HepG2 (cell line): ENCODE data around the gene CHPF. TPM values are rescaled to one million over a fixed set of nuclear protein-coding genes. Genes with fewer than 3 reads are reported as not detected.

ENCODE experiments used
- DPF2 ChIP-seq: sonication (generic); formaldehyde crosslinking; IDR thresholded peaks from 2 replicates; pipeline ENCODE4 v1.4.0; 2020; ENCODE audit warnings: mild to moderate bottlenecking, low read depth, missing genetic modification reagents, borderline replicate concordance
- DR1 ChIP-seq: sonication (generic); formaldehyde crosslinking; IDR thresholded peaks from 2 replicates; pipeline ENCODE4 v1.8.0; 2021; ENCODE audit warnings: mild to moderate bottlenecking, missing genetic modification reagents, inconsistent platforms
- KLF9 ChIP-seq: IDR thresholded peaks from 2 replicates; pipeline ENCODE4 v1.6.1; 2016; ENCODE audit warnings: low read depth
- MAFF ChIP-seq: IDR thresholded peaks from 2 replicates; pipeline ENCODE4 v1.6.1; 2011; ENCODE audit warnings: low read depth, low read length, improper control_type of control experiment
- MTF2 ChIP-seq: sonication (generic); formaldehyde crosslinking; IDR thresholded peaks from 2 replicates; pipeline ENCODE4 v1.5.0; 2020; ENCODE audit warnings: missing genetic modification reagents, borderline replicate concordance
- NFYB ChIP-seq: sonication (generic); formaldehyde crosslinking; IDR thresholded peaks from 2 replicates; pipeline ENCODE4 v1.4.0; 2020; ENCODE audit warnings: missing genetic modification reagents
- SETDB1 ChIP-seq: sonication (generic); formaldehyde crosslinking; IDR thresholded peaks from 2 replicates; pipeline ENCODE4 v1.5.1; 2020; ENCODE audit warnings: missing genetic modification reagents, mild to moderate bottlenecking, borderline replicate concordance
- SRSF4 ChIP-seq: fragments of 200-400 bp; formaldehyde crosslinking; IDR thresholded peaks from one replicate; pipeline ENCODE4 v1.6.1; 2018; ENCODE audit warnings: mild to moderate bottlenecking, low read depth, low read length, moderate library complexity; ENCODE audit not compliant: poor library complexity, severe bottlenecking
- STAG1 ChIP-seq: sonication (generic); formaldehyde crosslinking; IDR thresholded peaks from 2 replicates; pipeline ENCODE4 v1.4.0; 2020; ENCODE audit warnings: missing genetic modification reagents
- SYNCRIP ChIP-seq: fragments of 200-400 bp; formaldehyde crosslinking; IDR thresholded peaks from 2 replicates; pipeline ENCODE4 v1.6.1; 2018; ENCODE audit warnings: mild to moderate bottlenecking, low read depth, low read length; ENCODE audit not compliant: insufficient read depth
- TCF12 ChIP-seq, 2 experiments: fragments of 450-650 bp in 1 of 2; sonication (generic) in 1 of 2; formaldehyde crosslinking in 1 of 2; IDR thresholded peaks; 2 replicates each; pipeline versions ENCODE4 v1.6.1 to v1.8.0; 2017 to 2022; ENCODE audit warnings: antibody characterized with exemption in 1 of 2, mild to moderate bottlenecking in 1 of 2, missing genetic modification reagents in 1 of 2, moderate library complexity in 1 of 2
- YEATS4 ChIP-seq: sonication (generic); formaldehyde crosslinking; IDR thresholded peaks from 2 replicates; pipeline ENCODE4 v1.4.0; 2020; ENCODE audit warnings: missing genetic modification reagents, borderline replicate concordance
- ZBTB20 ChIP-seq: sonication (generic); formaldehyde crosslinking; IDR thresholded peaks from 2 replicates; pipeline ENCODE4 v1.8.1; 2023; ENCODE audit warnings: missing genetic modification reagents, low read depth, mild to moderate bottlenecking, borderline replicate concordance
- ZFP62 ChIP-seq: sonication (generic); formaldehyde crosslinking; IDR thresholded peaks from 2 replicates; pipeline ENCODE4 v1.4.0; 2020; ENCODE audit warnings: missing genetic modification reagents
- ZFX ChIP-seq: sonication (generic); formaldehyde crosslinking; IDR thresholded peaks from 2 replicates; pipeline ENCODE4 v1.4.0; 2020; ENCODE audit warnings: mild to moderate bottlenecking, low read depth, missing genetic modification reagents, moderate library complexity
- ZNF431 ChIP-seq: sonication (generic); formaldehyde crosslinking; IDR thresholded peaks from 2 replicates; pipeline ENCODE4 v1.9.0; 2022; ENCODE audit warnings: missing genetic modification reagents, low read depth, mild to moderate bottlenecking, borderline replicate concordance
- ZNF550 ChIP-seq: sonication (generic); formaldehyde crosslinking; IDR thresholded peaks from 2 replicates; pipeline ENCODE4 v1.4.0; 2020; ENCODE audit warnings: mild to moderate bottlenecking, missing genetic modification reagents, borderline replicate concordance
- ZNF660 ChIP-seq: sonication (generic); formaldehyde crosslinking; IDR thresholded peaks from 2 replicates; pipeline ENCODE4 v1.5.1; 2020; ENCODE audit warnings: mild to moderate bottlenecking, low read depth, missing genetic modification reagents, borderline replicate concordance
- ZNF746 ChIP-seq: sonication (generic); formaldehyde crosslinking; IDR thresholded peaks from 2 replicates; pipeline ENCODE4 v1.8.0; 2022; ENCODE audit warnings: mild to moderate bottlenecking, missing genetic modification reagents
- polyA plus RNA-seq, 8 experiments: library from polyadenylated mRNA; depleted of rRNA in 3 of 8; stranded (reverse) in 7 of 8; unstranded in 1 of 8; fragments of >200 nt; fragmentation: Illumina TruSeq in 4 of 8; extraction: Trizol in 4 of 8; gene quantifications; 2 replicates each; pipeline versions ENCODE4 v1.2.1 to v1.2.3, GENCODE V29; 2011 to 2016; ENCODE audit warnings: low read depth in 4 of 8, missing spikeins in 1 of 8, mixed read lengths in 1 of 8; ENCODE audit not compliant: insufficient read depth in 1 of 8
- total RNA-seq, 5 experiments: library from RNA; depleted of rRNA; stranded (reverse); fragments of >200 nt; fragmentation: Illumina TruSeq; extraction: Trizol; gene quantifications; 2 replicates each; pipeline ENCODE4 v1.2.3, GENCODE V29; 2016; ENCODE audit warnings: low read depth in 1 of 5
- TF ChIP-seq, protein P1 (sequence below): sonication (generic); formaldehyde crosslinking; IDR thresholded peaks from 2 replicates; pipeline ENCODE4 v1.4.0; 2020; ENCODE audit warnings: missing genetic modification reagents
- TF ChIP-seq, protein P2 (sequence below): sonication (generic); formaldehyde crosslinking; IDR thresholded peaks from 2 replicates; pipeline ENCODE4 v1.4.0; 2020; ENCODE audit warnings: missing genetic modification reagents
- TF ChIP-seq, protein P3 (sequence below): sonication (generic); formaldehyde crosslinking; IDR thresholded peaks from 2 replicates; pipeline ENCODE4 v1.8.0; 2022; ENCODE audit warnings: mild to moderate bottlenecking, missing genetic modification reagents; ENCODE audit not compliant: insufficient replicate concordance

Gene CHPF
- total and polyA plus RNA-seq, 2 of the 13 experiments (the other 11 are each of a cell fraction or from before 2014, with no cell fraction given): 79.6 to 111 TPM

DNA sequence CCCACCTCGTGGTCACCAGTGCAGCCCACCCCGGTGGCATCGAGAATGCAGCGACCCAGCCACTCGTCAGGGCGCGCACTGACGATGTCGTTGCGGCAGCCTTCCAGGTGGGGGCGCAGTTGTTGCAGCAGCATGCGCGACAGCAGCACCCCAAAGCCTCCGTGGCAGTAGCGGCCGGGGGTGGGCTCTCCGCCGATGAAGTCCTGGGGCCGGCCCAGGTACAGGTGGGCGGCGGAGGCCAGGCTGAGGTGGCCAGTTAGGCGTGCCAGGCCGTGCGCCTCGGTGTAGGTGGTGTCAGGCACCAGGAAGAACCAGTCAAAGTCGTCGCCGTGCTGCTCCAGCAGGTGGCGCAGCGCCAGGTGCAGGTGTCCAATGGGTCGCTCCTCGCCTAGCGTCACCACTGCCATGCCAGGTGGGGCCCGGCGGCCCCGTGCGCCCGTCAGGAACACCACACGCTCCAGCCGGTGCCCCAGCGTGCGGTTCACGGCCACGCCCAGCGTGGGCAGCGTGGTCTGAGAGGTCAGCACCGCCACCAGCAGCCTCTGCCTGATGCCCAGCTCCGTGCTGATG, 1.9 kb downstream of the CHPF start (continued):
- TF ChIP-seq, protein P1, sequence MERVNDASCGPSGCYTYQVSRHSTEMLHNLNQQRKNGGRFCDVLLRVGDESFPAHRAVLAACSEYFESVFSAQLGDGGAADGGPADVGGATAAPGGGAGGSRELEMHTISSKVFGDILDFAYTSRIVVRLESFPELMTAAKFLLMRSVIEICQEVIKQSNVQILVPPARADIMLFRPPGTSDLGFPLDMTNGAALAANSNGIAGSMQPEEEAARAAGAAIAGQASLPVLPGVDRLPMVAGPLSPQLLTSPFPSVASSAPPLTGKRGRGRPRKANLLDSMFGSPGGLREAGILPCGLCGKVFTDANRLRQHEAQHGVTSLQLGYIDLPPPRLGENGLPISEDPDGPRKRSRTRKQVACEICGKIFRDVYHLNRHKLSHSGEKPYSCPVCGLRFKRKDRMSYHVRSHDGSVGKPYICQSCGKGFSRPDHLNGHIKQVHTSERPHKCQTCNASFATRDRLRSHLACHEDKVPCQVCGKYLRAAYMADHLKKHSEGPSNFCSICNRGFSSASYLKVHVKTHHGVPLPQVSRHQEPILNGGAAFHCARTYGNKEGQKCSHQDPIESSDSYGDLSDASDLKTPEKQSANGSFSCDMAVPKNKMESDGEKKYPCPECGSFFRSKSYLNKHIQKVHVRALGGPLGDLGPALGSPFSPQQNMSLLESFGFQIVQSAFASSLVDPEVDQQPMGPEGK: peak; percentile 76
- TF ChIP-seq ZNF746 (CRISPR knock-in tag) (peak; percentile 61; the same call in 1 of the 2 replicates), NFYB (CRISPR knock-in tag) (peak; percentile 45), MAFF (no peak), ZNF431 (CRISPR knock-in tag) (no peak; the same call in 1 of the 2 replicates), ZFP62 (CRISPR knock-in tag) (no peak), ZNF550 (CRISPR knock-in tag) (no peak), DPF2 (CRISPR knock-in tag) (no peak), DR1 (CRISPR knock-in tag) (no peak), TCF12 (IDR thresholded peaks at IDR 0.05) (no peak), TCF12 (CRISPR knock-in tag; IDR thresholded peaks at IDR 0.05) (peak; percentile 71; the same call in 1 of the 2 replicates), SYNCRIP (no peak), YEATS4 (CRISPR knock-in tag) (no peak), SETDB1 (CRISPR knock-in tag) (no peak), KLF9 (CRISPR knock-in tag) (no peak; the same call in 1 of the 2 replicates), MTF2 (CRISPR knock-in tag) (peak; percentile 77; the same call in 1 of the 2 replicates), SRSF4 (no peak), ZNF660 (CRISPR knock-in tag) (peak; percentile 29; the same call in 1 of the 2 replicates), ZBTB20 (CRISPR knock-in tag) (peak; percentile 79; the same call in 1 of the 2 replicates), ZFX (CRISPR knock-in tag) (peak; percentile 71), STAG1 (CRISPR knock-in tag) (peak; percentile 87; the same call in 1 of the 2 replicates)
- TF ChIP-seq, protein P2, sequence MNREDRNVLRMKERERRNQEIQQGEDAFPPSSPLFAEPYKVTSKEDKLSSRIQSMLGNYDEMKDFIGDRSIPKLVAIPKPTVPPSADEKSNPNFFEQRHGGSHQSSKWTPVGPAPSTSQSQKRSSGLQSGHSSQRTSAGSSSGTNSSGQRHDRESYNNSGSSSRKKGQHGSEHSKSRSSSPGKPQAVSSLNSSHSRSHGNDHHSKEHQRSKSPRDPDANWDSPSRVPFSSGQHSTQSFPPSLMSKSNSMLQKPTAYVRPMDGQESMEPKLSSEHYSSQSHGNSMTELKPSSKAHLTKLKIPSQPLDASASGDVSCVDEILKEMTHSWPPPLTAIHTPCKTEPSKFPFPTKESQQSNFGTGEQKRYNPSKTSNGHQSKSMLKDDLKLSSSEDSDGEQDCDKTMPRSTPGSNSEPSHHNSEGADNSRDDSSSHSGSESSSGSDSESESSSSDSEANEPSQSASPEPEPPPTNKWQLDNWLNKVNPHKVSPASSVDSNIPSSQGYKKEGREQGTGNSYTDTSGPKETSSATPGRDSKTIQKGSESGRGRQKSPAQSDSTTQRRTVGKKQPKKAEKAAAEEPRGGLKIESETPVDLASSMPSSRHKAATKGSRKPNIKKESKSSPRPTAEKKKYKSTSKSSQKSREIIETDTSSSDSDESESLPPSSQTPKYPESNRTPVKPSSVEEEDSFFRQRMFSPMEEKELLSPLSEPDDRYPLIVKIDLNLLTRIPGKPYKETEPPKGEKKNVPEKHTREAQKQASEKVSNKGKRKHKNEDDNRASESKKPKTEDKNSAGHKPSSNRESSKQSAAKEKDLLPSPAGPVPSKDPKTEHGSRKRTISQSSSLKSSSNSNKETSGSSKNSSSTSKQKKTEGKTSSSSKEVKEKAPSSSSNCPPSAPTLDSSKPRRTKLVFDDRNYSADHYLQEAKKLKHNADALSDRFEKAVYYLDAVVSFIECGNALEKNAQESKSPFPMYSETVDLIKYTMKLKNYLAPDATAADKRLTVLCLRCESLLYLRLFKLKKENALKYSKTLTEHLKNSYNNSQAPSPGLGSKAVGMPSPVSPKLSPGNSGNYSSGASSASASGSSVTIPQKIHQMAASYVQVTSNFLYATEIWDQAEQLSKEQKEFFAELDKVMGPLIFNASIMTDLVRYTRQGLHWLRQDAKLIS (CRISPR knock-in tag): no peak
- TF ChIP-seq, protein P3, sequence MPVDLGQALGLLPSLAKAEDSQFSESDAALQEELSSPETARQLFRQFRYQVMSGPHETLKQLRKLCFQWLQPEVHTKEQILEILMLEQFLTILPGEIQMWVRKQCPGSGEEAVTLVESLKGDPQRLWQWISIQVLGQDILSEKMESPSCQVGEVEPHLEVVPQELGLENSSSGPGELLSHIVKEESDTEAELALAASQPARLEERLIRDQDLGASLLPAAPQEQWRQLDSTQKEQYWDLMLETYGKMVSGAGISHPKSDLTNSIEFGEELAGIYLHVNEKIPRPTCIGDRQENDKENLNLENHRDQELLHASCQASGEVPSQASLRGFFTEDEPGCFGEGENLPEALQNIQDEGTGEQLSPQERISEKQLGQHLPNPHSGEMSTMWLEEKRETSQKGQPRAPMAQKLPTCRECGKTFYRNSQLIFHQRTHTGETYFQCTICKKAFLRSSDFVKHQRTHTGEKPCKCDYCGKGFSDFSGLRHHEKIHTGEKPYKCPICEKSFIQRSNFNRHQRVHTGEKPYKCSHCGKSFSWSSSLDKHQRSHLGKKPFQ (CRISPR knock-in tag): peak; percentile 37
